Smooth muscle cell (in vitro differentiated cells): ENCODE data around the gene RBM38. TPM values are rescaled to one million over a fixed set of nuclear protein-coding genes. Genes with fewer than 3 reads are reported as not detected.

Experiments used
- DNase-seq: peaks from one replicate; lab custom pipeline; 2025; ENCODE audit not compliant: unreplicated experiment; lab: John Stamatoyannopoulos, UW
- H2AFZ ChIP-seq: fragments of 200-600 bp; sonication (generic); 2 replicates; pipeline ENCODE4 v1.6.0; 2016; ENCODE audit warnings: antibody characterized with exemption, low read depth, mild to moderate bottlenecking
- H3F3A ChIP-seq: fragments of 200-600 bp; sonication (generic); 2 replicates; pipeline ENCODE4 v1.6.0; 2017; ENCODE audit warnings: antibody characterized with exemption, low read depth
- H3K27ac ChIP-seq: fragments of 200-600 bp; sonication (generic); 2 replicates; pipeline ENCODE4 v1.5.1; 2016; ENCODE audit warnings: low read depth, mild to moderate bottlenecking
- H3K27me3 ChIP-seq: fragments of 200-600 bp; sonication (generic); 2 replicates; pipeline ENCODE4 v1.6.1; 2016; ENCODE audit warnings: low read depth, mild to moderate bottlenecking
- H3K36me3 ChIP-seq: fragments of 200-600 bp; sonication (generic); 2 replicates; pipeline ENCODE4 v1.5.1; 2016; ENCODE audit warnings: low read depth
- H3K4me1 ChIP-seq: fragments of 200-600 bp; sonication (generic); 2 replicates; pipeline ENCODE4 v1.5.1; 2016; ENCODE audit warnings: low read depth
- H3K4me2 ChIP-seq: fragments of 200-600 bp; sonication (generic); 2 replicates; pipeline ENCODE4 v1.6.0; 2016; ENCODE audit warnings: mild to moderate bottlenecking
- H3K4me3 ChIP-seq: fragments of 200-600 bp; sonication (generic); 2 replicates; pipeline ENCODE4 v1.5.1; 2016; ENCODE audit warnings: mild to moderate bottlenecking
- H3K79me2 ChIP-seq: fragments of 200-600 bp; sonication (generic); 2 replicates; pipeline ENCODE4 v1.6.0; 2016; ENCODE audit warnings: low read depth, mild to moderate bottlenecking
- H3K9ac ChIP-seq: fragments of 200-600 bp; sonication (generic); 2 replicates; pipeline ENCODE4 v1.6.0; 2016; ENCODE audit warnings: low read depth
- H3K9me3 ChIP-seq: fragments of 200-600 bp; sonication (generic); replicated peaks from 2 replicates; pipeline ENCODE4 v1.5.1; 2016; ENCODE audit warnings: low read depth
- H4K20me1 ChIP-seq: fragments of 200-600 bp; sonication (generic); 2 replicates; pipeline ENCODE4 v1.6.0; 2016; ENCODE audit warnings: low read depth
- CTCF ChIP-seq: fragments of 200-600 bp; sonication (generic); IDR thresholded peaks from 2 replicates; pipeline ENCODE4 v1.5.1; 2017; ENCODE audit warnings: borderline replicate concordance, mild to moderate bottlenecking, antibody characterized with exemption; ENCODE audit not compliant: insufficient read depth, poor library complexity, severe bottlenecking
- WGBS: methylation state at CpG from one replicate; pipeline ENCODE4 v1.1.7; 2016; ENCODE audit warnings: low lambda C conversion rate; 5-methylcytosine and 5-hydroxymethylcytosine counted together
- polyA plus RNA-seq: library from polyadenylated mRNA; unstranded; fragments of >200 nt; fragmentation: Nextera tagmentation; extraction: Ambion mirVana; gene quantifications from 2 replicates; pipeline ENCODE4 v1.2.1, GENCODE V29; 2016
- total RNA-seq: library from RNA; depleted of rRNA; stranded (reverse); fragments of >200 nt; gene quantifications from 2 replicates; pipeline ENCODE4 v1.2.3, GENCODE V29; 2014

The RBM38 gene
- total and polyA plus RNA-seq, 2 experiments from 2014 or later: 12.0 to 12.7 TPM

DNA sequence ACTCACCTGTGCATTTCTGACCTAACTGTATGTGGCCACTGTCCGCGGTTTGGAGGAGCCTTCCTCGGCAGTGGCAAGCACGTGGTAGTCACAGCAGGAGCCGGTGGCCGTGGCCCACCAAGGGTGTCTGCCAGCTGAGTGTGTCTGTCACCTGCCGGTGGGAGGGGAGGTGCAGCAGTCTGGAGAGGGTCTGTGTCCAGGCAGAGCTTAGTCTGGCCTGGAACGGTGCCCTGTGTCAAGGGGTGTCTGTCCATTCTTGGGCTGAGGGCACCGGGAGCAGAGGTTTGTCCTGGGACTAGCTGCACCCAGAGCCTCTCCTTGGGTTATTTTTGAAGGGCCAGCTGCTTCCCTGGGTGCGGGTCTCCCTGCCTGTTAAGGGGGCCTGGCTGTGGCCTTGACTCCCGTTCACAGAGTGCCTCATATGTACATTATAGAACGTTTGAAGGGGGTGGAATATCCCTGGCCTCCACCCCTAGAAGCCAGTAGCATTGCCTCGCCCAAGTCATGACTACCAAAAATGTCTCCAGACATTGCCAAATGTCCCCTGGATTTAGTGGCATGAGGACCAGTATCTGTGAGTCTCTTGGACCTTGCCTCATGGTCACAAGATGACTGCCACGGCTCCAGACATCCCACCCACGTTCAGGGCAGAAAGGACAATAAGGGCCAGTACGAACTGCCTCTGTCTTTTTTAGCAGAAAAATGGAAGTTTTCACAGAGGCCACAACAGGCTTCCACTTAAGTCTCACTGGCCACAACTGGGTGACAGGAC lies 5.2 kb downstream of the RBM38 start:
- Histone ChIP-seq H3K79me2 (no peaks in the 10 kb centered on the region), H3K27ac (no peak overlapping the region), H3K36me3 (no peaks in the 10 kb centered on the region), H3K27me3 (no peaks in the 10 kb centered on the region), H4K20me1 (peaks cover 21% of the 10 kb centered on the region), H3K4me2 (no peak overlapping the region), H3K9ac (no peak overlapping the region), H3K4me3 (no peak overlapping the region), H3K9me3 (no peaks in the 10 kb centered on the region), H2AFZ (no peak overlapping the region), H3K4me1 (peaks cover 6% of the 10 kb centered on the region), H3F3A (no peaks in the 10 kb centered on the region)
- no peak for TF ChIP-seq CTCF
- DNase-seq: no peak
- 91% methylated on average over 16 of the region's 16 CpGs for WGBS

- Histone ChIP-seq H3K36me3 (no peaks in the 10 kb centered on the region), H4K20me1 (peaks cover 21% of the 10 kb centered on the region), H3K27ac (no peak overlapping the region), H3K4me1 (peaks cover 5% of the 10 kb centered on the region), H3K4me2 (no peak overlapping the region), H3K79me2 (no peaks in the 10 kb centered on the region), H2AFZ (no peak overlapping the region), H3F3A (no peaks in the 10 kb centered on the region), H3K9me3 (no peaks in the 10 kb centered on the region), H3K4me3 (no peak overlapping the region), H3K9ac (no peak overlapping the region), H3K27me3 (no peaks in the 10 kb centered on the region)
- TF ChIP-seq CTCF: no peak
- no peak for DNase-seq
- WGBS: 82% methylated on average over 16 of the region's 16 CpGs
Measured at GRCh38 chr20:57396984-57397692, 5.9 kb downstream of the RBM38 start.

DNA sequence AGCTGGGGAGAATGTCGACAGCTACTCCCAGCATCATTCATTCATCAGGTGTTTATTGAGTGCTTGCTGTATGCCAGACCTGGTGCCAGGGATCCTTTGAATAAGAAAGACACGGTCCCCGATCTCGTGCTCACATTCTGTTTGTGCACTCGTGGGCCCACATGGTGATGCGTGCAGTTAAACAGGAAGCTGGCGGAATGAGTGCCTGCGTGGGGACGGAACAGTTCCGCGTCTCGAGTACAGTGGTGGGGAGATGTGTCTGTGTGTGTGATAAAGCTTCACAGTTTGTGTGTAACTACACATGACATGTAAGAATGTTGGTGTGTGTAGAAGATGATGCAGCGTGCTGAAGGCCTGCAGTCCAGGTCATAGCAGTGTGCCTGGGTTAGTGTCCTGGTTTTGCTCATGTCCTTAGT lies 6.5 kb downstream of the RBM38 start:
- H3K4me2 ChIP-seq: no peak overlapping the region
- no peaks in the 10 kb centered on the region for H3K79me2 ChIP-seq
- peaks cover 19% of the 10 kb centered on the region for H4K20me1 ChIP-seq
- WGBS: 94% methylated on average over 13 of the region's 13 CpGs
- no peak overlapping the region for H2AFZ ChIP-seq
- no peaks in the 10 kb centered on the region for H3K27me3 ChIP-seq
- H3K27ac ChIP-seq: no peak overlapping the region
- H3K4me1 ChIP-seq: peaks cover 3% of the 10 kb centered on the region
- H3F3A ChIP-seq: no peaks in the 10 kb centered on the region
- H3K9ac ChIP-seq: no peak overlapping the region
- no peaks in the 10 kb centered on the region for H3K9me3 ChIP-seq
- no peak for DNase-seq
- no peak overlapping the region for H3K4me3 ChIP-seq
- H3K36me3 ChIP-seq: no peaks in the 10 kb centered on the region
- no peak for TF ChIP-seq CTCF
